Measurements from ENCODE around the gene TOP2A.

TOP2A gene

DNA sequence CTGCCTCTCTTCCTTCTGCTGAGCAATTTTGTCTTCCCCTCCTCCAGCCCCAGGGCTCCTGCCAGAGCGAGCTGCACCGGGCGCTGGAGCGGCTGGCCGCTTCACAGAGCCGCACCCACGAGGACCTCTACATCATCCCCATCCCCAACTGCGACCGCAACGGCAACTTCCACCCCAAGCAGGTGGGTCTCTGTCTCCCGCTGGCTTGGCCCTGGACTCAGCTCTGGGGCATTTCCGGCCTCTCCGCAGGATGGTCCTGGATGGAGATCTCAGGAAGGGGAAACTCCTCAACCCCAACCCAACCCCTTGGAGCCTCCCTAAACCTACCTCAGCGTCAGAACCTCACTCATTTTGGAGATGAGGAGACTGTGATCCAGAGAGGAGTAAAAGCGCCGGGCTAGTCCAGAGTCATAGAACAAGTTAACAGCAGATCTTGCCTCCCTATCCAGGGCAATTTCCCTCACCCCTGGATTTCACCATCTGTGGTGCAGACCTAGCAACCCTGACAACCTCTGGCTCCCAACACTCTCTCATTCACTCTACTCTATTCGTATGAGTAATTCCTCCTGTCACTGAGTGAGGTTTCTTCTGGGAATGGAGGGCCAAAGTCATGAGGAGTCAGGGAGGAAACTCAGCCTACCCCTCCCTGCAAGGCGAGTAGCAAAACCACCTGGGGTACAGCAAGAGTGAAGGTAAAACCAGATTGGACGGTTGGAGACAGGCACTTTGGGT is 36.4 kb upstream of the TOP2A start:
- TF ChIP-seq POU2F2 (IDR thresholded peaks at IDR 0.05; ENCODE audit: low read depth, low read length) (no peak), SPI1 (IDR thresholded peaks at IDR 0.05; ENCODE audit: low read depth, low read length) (no peak), POLR2A (IDR thresholded peaks at IDR 0.05; ENCODE audit: low read depth, low read length) (no peak), TAF1 (IDR thresholded peaks at IDR 0.05; ENCODE audit: low read depth, low read length) (no peak), PAX5 (IDR thresholded peaks at IDR 0.05; ENCODE audit: insufficient read depth, low read length, severe bottlenecking) (no peak), POLR2AphosphoS5 (IDR thresholded peaks at IDR 0.05; ENCODE audit: low read depth, low read length) (no peak)
- DNase-seq (ENCODE audit: insufficient read length, low spot score) = no peak
- no peak for FAIRE-seq

DNA sequence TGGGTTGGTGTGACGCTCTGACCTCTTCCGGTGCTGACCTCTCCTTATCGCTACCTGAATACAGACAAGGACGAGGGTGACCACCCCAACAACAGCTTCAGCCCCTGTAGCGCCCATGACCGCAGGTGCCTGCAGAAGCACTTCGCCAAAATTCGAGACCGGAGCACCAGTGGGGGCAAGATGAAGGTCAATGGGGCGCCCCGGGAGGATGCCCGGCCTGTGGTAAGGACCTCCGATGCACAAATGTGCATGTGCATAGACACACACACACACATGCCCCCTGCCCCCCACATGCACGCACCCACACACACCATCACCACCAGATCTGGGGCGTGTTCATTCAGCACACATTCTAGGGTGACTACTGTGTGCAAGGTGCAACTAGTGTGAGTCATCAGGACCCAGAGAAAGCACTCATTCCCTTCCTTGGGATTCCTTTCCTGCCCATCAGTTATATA is 35.3 kb upstream of the TOP2A start:
- TF ChIP-seq POLR2A (IDR thresholded peaks at IDR 0.05; ENCODE audit: low read depth, low read length) (no peak), POU2F2 (IDR thresholded peaks at IDR 0.05; ENCODE audit: low read depth, low read length) (no peak), SPI1 (IDR thresholded peaks at IDR 0.05; ENCODE audit: low read depth, low read length) (no peak), TAF1 (IDR thresholded peaks at IDR 0.05; ENCODE audit: low read depth, low read length) (no peak), POLR2AphosphoS5 (IDR thresholded peaks at IDR 0.05; ENCODE audit: low read depth, low read length) (no peak), PAX5 (IDR thresholded peaks at IDR 0.05; ENCODE audit: insufficient read depth, low read length, severe bottlenecking) (no peak)
- DNase-seq (ENCODE audit: insufficient read length, low spot score) (no peak), FAIRE-seq (no peak)

DNA sequence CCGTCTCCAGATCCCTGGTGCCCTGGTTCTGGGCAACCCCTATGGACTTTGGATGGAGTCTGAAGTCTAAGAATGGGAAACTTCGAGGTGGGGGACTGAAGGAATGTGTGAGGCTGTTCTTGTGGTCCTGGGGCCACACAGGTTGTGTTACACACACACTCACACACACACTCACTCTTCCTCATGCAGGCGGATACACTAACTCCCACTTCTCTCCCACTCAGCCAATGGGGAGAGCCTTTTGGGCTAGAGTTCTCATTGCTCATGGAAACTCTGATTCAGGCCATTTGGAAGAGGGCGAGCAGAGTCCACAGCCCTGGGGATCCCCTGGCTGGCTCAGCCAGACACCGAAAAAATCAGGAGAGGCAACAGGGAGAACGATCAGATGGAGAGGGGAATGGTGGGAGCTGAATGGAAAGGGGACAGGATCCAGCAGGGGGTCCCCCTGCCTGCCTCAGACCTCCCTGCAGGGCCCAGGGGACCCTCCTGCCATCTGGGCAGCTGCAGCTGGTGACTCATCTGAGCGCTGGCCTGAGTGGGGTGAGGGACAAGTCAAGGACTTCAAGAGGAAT is 34.6 kb upstream of the TOP2A start:
- FAIRE-seq (no peak), DNase-seq (ENCODE audit: insufficient read length, low spot score) (no peak)
- TF ChIP-seq POLR2A (IDR thresholded peaks at IDR 0.05; ENCODE audit: low read depth, low read length) = no peak
- TF ChIP-seq PAX5 (IDR thresholded peaks at IDR 0.05; ENCODE audit: insufficient read depth, low read length, severe bottlenecking) = no peak
- TF ChIP-seq POU2F2 (IDR thresholded peaks at IDR 0.05; ENCODE audit: low read depth, low read length) = no peak
- TF ChIP-seq POLR2AphosphoS5 (IDR thresholded peaks at IDR 0.05; ENCODE audit: low read depth, low read length) = no peak
- no peak for TF ChIP-seq TAF1 (IDR thresholded peaks at IDR 0.05; ENCODE audit: low read depth, low read length)
- TF ChIP-seq SPI1 (IDR thresholded peaks at IDR 0.05; ENCODE audit: low read depth, low read length) = no peak

DNA sequence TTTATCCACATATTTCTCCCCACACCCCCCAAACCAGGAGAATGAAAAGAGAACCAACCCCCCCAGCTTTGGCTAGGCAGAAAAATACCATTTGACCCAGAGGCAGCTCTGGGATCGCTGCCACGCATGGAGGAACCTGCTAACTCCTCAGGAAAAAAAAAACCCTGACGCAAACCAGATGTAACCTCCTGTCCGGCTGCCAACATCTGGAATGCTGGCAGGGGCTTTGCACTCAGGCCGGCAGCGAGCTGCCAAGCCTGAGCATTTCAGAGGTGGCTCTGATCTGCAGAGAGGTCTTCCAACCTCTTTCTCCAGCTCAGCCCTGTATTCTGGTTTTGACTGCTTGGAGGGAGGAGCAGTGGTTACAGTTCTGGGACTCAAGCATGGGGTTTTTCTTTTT is 33.7 kb upstream of the TOP2A start:
- DNase-seq (ENCODE audit: insufficient read length, low spot score) (no peak), FAIRE-seq (no peak)
- TF ChIP-seq PAX5 (IDR thresholded peaks at IDR 0.05; ENCODE audit: insufficient read depth, low read length, severe bottlenecking) = no peak
- no peak for TF ChIP-seq POLR2AphosphoS5 (IDR thresholded peaks at IDR 0.05; ENCODE audit: low read depth, low read length)
- TF ChIP-seq POU2F2 (IDR thresholded peaks at IDR 0.05; ENCODE audit: low read depth, low read length) = no peak

DNA sequence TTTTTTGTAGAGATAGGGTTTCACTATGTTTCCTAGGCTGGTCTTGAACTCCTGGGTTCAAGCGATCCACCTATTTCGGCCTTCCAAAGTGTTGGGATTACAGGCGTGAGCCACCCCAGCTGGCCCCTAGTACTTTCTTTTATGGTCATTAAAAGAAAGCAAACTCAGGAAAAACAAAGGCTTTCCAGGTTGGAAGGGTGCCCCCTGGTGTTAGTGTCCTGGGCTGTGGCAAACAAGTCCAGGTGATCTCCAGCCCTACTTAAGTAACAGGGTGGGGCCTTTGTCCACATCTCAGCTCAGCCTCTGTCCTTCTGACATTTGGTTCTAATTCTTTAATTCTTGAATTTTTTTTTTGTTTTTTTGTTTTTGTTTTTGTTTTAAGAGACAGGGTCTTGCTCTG is 32.5 kb upstream of the TOP2A start:
- TF ChIP-seq POLR2AphosphoS5 (IDR thresholded peaks at IDR 0.05; ENCODE audit: low read depth, low read length) = no peak
- TF ChIP-seq POLR2A (IDR thresholded peaks at IDR 0.05; ENCODE audit: low read depth, low read length) = no peak
- TF ChIP-seq POU2F2 (IDR thresholded peaks at IDR 0.05; ENCODE audit: low read depth, low read length) = no peak
- TF ChIP-seq PAX5 (IDR thresholded peaks at IDR 0.05; ENCODE audit: insufficient read depth, low read length, severe bottlenecking) = no peak
- TF ChIP-seq SPI1 (IDR thresholded peaks at IDR 0.05; ENCODE audit: low read depth, low read length) = no peak
- no peak for TF ChIP-seq TAF1 (IDR thresholded peaks at IDR 0.05; ENCODE audit: low read depth, low read length)
- no peak for FAIRE-seq

DNA sequence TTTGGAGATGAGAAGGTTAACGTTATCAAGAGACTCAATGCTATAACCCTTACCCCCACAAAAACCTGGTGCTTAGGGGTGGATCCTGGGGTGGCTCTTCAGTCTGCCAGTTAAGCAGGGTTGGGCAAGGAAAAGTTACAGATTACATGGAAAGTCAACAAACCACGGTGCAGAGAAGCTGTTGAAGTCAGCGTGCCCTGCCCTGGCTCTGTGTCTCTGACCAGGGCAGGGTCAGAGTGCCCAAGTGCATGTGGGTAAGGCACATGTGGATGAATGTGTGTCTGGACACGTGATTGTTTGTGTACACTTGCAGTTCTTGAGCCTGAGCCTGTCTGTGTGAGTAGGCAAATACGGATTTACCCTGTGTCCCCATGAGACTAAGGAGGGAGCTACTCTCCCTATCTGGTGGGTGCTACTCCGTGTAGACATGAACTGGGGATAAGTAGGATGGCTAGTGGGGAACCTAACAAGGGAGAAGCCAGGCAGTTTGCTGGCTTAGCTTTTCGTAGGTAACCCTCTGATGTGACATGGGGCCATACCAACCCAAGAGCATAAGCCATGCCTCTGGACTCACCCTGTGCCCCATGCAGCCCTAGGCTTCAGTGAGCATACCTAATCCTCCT is 31.1 kb upstream of the TOP2A start:
- FAIRE-seq = peak; percentile 69

More for the DNA sequence above, 32.5 kb upstream of the TOP2A start:
- DNase-seq (ENCODE audit: insufficient read length, low spot score) = no peak

DNA sequence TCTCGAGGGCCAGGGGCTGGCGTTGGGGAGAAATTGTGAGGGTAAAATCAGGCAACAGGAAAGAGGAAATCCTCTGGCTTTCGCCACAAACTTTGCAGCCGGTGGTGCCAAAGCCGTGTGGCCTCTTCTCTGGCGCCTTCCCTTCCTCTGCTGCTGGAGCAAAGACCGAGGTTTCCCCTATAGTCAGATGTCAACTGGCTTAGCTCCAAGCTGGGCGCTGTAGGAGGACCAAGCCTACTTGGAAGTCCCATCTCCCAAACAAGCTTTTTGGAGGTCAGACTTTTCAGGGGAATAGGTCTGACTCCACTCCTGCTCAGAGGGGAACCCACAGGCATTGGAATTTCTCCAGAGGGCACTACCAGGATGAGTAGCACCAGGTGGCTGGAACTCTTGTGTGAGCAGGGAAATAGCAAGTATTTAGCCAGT is 30.5 kb upstream of the TOP2A start:
- peak; percentile 57 for FAIRE-seq
- DNase-seq (ENCODE audit: insufficient read length, low spot score) = no peak

More for the DNA sequence above, 31.1 kb upstream of the TOP2A start:
- TF ChIP-seq POU2F2 (IDR thresholded peaks at IDR 0.05; ENCODE audit: low read depth, low read length) = no peak
- TF ChIP-seq TAF1 (IDR thresholded peaks at IDR 0.05; ENCODE audit: low read depth, low read length) = no peak
- TF ChIP-seq POLR2AphosphoS5 (IDR thresholded peaks at IDR 0.05; ENCODE audit: low read depth, low read length) = no peak
- no peak for TF ChIP-seq POLR2A (IDR thresholded peaks at IDR 0.05; ENCODE audit: low read depth, low read length)
- no peak for TF ChIP-seq SPI1 (IDR thresholded peaks at IDR 0.05; ENCODE audit: low read depth, low read length)
- TF ChIP-seq PAX5 (IDR thresholded peaks at IDR 0.05; ENCODE audit: insufficient read depth, low read length, severe bottlenecking) = no peak
- no peak for DNase-seq (ENCODE audit: insufficient read length, low spot score)

DNA sequence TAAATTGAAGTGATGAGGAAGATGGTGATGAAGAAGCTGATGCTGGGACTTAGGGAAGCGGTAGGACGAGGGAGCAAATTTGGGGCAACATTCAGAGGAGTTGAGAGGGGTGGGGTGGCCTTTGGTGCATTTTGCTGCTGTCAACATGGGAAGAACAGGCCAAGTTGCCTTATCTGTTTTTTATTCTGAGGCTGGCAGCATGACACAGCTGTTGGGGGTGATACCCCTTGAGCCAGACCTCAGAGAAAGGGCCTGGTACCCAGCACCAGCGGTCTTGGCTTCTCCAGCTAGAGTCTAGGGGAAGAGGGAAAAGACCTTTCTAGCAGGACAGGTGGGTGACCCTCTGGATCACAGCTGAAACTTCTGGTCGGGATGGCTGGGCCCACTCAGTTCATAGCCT is 30.1 kb upstream of the TOP2A start:
- FAIRE-seq (no peak), DNase-seq (ENCODE audit: insufficient read length, low spot score) (no peak)
- TF ChIP-seq SPI1 (IDR thresholded peaks at IDR 0.05; ENCODE audit: low read depth, low read length) (no peak), POLR2A (IDR thresholded peaks at IDR 0.05; ENCODE audit: low read depth, low read length) (no peak)

More for the DNA sequence above, 30.5 kb upstream of the TOP2A start:
- no peak for TF ChIP-seq PAX5 (IDR thresholded peaks at IDR 0.05; ENCODE audit: insufficient read depth, low read length, severe bottlenecking)

DNA sequence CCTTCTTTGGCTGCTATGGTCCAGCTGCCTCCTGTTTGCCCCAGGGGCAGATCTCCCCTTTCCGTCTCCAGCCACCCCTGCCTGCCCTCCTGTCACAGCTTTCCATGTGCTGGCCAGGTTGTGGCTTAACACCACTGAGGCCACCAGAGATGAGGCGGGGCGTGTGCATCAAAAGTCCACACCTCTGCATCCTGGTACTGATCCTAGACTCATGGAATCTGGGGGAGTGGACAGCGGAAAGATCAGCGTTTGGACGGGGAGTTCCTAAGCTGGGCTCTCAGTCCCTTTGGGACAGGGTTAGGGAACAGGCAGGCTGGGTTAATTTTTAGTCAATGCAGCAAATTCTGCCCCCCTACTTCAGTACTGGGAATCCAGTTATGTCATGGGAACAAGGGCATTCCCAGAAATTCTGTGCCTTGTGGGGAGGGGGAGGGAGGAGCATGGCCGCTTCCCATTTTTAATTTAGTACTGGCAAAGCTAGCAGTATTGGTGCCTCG is 29.5 kb upstream of the TOP2A start:
- no peak for DNase-seq (ENCODE audit: insufficient read length, low spot score)
- TF ChIP-seq PAX5 (IDR thresholded peaks at IDR 0.05; ENCODE audit: insufficient read depth, low read length, severe bottlenecking) (no peak), SPI1 (IDR thresholded peaks at IDR 0.05; ENCODE audit: low read depth, low read length) (no peak), POLR2A (IDR thresholded peaks at IDR 0.05; ENCODE audit: low read depth, low read length) (no peak), TAF1 (IDR thresholded peaks at IDR 0.05; ENCODE audit: low read depth, low read length) (no peak), POU2F2 (IDR thresholded peaks at IDR 0.05; ENCODE audit: low read depth, low read length) (no peak), POLR2AphosphoS5 (IDR thresholded peaks at IDR 0.05; ENCODE audit: low read depth, low read length) (no peak)
- no peak for FAIRE-seq
